PC-9 (cell line): ENCODE data around the gene SEC24D.
"Not testable (repeated sequence)": the region's sequence is repeated elsewhere in the genome, so short reads cannot be mapped to it uniquely, and the experiment has no call there.

Experiments
- CTCF ChIP-seq: fragments of 200-600 bp; sonication (generic); conservative IDR thresholded peaks from 2 replicates; pipeline ENCODE4 v1.6.1; 2017; ENCODE audit warnings: mixed run types, antibody characterized with exemption, mild to moderate bottlenecking, moderate library complexity
- EZH2 ChIP-seq: fragments of 200-600 bp; sonication (generic); IDR thresholded peaks from 2 replicates; pipeline ENCODE4 v1.8.0; 2017; ENCODE audit warnings: antibody characterized with exemption, low read depth

- not testable (repeated sequence) for TF ChIP-seq CTCF, EZH2
Observed at GRCh38 chr4:118782886-118783285, 53.0 kb downstream of the SEC24D start.
